HG03280 (cell line): ENCODE results near the gene MRPL34.
"Not testable (repeated sequence)": the region's sequence is repeated elsewhere in the genome, so short reads cannot be mapped to it uniquely, and the experiment has no call there.

Experiments
- ATAC-seq: cut with Tn5 transposase; IDR thresholded peaks from one replicate; pipeline ENCODE4 v1.9.1; 2021; ENCODE audit warnings: mild to moderate bottlenecking, moderate library complexity; ENCODE audit not compliant: unreplicated experiment

Gene MRPL34

DNA sequence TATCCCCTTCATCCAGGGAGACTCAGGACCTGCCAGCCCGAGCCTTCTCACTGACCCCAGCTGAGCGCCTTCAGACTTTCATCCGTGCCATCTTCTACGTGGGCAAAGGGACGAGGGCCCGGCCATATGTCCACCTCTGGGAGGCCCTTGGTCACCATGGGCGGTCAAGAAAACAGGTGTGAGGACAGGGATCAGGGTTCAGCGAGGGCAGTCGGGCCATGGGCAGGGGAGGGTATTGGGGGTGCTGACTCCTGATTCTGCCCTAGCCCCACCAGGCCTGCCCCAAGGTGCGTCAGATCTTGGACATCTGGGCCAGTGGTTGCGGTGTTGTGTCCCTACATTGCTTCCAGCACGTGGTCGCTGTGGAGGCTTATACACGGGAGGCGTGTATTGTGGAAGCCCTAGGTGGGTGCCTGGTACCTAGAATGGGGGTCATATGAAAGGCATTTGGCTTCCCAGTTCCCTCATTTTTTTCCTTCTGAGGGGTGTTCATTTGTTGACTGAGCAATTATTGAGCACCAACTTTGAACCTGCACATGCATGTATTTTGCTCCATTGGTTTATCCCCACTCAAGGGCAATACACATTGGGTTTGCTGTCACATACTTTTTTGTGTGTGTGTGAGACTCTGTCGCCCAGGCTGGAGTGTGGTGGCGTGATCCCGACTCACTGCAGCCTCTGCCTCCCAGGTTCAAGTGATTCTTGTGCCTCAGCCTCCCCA is 20.1 kb upstream of the MRPL34 start:
- ATAC-seq = no peak

DNA sequence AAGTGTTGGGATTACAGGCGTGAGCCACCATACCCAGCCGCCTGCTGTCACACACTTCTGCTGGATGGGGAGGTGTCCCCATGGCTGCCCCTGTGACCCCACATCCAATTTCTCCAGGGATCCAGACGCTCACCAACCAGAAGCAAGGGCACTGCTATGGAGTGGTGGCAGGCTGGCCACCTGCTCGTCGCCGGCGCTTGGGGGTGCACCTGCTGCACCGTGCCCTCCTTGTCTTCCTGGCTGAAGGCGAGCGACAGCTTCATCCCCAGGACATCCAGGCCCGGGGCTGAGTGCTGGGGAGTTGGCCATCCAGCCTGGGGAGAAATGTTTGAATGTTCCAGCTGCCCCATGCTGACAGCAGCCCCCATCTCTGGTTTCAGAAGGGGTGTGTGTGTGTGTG is 19.4 kb upstream of the MRPL34 start:
- ATAC-seq = no peak

DNA sequence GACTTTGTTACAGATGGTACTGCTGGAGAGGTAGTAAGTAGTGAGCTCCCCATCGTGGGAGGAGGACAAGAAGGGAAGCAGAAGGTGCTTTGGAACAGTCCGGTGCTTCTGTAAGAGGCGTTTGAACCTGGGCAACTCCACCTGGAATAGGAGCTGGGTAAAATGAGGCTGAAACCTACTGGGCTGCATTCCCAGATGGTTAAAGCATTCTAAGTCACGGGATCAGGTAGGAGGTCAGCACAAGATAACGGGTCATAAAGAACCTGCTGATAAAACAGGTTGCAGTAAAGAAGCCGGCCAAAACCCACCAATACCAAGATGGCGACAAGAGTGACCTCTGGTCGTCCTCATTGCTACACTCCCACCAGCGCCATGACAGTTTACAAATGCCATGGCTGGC is 18.9 kb upstream of the MRPL34 start:
- no peak for ATAC-seq

DNA sequence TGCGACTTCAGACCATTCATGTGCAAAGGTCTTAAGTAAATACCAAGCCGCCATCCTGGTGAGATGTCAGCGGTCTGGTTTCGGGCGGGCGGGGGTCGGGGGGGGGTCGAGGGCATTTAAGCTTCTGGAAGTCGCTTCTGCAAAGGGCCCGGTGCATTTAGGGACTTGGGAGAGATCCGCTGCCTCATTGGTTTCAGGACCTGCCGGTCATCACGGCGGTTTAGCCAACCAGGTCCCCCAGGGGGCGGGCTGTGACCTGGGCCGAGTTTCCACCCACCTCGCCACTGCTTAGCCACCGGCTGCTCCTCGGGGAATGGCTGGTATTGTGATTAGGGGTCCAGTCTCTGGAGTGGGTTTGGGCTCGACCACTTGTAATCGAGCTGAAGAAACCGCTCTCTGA is 16.2 kb upstream of the MRPL34 start:
- no peak for ATAC-seq

DNA sequence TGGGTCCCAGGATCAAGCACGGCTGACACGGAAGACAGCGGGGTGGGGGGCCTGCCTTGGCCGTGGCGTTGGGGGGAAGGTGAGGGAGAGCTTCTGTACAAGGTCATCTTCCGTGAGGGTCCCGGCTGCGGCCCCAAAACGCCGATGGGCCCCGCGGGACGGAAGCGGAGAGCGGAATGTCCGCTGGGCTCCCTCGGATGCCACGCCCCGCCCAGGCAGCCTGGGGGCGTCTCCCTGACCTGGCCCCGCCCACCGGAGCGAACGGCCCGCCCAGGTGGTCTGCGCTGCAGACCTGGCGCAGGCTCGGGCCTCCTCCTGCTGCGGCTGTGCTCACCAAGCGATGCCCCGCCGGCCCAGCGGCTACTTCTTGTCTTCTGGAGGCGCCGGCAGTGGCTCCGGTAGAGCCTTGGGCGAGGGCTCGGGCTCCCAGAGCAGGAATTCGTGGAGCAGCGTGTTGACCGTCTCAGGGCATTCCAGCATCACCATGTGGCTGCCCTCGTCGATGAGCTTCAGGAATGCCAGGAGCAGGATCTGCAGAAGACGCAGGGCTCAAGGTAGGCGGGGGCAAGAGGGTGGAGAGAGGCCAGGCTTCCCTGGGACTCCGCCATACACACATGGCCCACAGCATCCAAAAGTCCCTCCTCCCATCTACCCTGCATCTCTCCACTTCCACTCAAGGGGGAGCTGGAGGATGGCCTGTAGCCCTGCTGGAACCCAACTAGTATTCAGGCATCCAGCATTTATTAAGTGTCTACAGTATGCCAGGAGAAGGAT is 13.2 kb upstream of the MRPL34 start:
- peak; percentile 77 for ATAC-seq

DNA sequence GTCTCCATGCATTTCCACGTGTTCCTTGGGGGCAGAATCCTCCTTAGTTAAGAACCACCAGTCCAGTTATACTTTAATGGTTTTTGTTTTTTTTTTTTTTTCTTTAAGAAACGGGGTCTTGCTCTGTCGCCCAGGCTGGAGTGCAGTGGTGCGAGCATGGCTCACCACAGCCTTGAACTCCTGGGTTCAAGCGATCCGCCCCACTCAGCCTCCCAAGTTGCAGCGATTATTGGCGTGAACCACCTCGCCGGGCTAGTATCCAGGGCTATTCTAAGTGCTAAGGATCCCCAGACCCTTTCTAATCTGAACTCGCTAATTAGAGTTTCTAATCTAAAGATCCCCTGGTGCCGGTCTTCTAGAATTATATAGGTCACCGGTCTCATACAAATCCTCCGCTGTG is 12.1 kb upstream of the MRPL34 start:
- ATAC-seq = no peak

DNA sequence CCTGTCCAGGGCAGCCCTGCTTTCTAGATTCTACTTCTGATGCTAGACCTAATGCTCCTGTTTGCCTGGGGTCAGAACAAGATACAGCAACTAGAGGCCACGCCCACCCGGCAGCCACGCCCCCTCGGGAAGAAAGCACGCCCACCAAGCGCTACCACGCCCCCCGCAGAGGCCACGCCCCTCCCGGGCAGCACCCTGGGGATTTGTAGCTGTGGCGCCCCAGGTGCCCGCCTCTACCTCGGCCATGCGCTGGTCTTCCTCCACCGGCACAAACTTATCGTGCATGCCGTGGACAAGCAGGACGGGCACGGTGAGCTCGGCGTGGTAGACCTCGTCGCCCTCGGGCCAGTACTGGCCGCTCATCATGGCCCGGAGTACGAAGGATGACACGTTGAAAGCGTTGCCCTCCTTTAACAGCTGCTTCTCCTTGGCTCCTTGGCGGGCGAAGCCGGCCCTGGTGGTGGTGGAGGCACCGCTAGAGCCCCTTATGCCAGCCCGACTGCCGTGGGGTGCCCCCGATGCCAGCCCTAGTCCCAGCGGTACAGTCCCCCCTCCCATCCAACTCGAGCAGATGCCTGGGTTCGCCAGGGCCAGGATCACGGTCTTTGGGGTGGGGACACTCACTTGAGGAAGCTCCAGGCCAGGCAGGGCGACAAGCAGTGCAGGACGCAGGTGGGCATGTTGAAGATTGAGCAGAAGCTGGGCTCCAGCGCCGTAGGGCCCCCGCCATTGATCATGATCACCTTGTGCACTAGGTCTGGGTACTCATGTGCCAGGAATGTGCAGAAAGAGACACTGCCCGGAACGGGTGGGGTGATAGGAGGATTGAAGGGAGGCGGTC is 11.4 kb upstream of the MRPL34 start:
- ATAC-seq = no peak

DNA sequence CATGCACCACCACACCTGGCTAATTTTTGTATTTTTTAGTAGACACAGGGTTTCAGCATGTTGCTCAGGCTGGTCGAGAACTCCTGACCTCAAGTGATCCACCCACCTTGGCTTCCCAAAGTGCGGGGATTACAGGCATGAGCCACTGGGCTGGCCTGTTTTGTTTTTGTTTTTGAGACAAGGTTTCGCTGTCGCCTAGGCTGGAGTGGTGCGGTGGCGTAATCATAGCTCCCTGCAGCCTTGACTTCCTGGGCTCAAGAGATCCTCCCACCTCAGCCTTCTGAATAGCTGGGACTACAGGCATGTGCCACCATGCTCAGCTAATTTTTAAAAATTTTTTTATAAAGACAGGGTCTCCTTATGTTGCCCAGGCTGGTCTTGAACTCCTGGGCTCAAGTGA is 10.1 kb upstream of the MRPL34 start:
- not testable (repeated sequence) for ATAC-seq

DNA sequence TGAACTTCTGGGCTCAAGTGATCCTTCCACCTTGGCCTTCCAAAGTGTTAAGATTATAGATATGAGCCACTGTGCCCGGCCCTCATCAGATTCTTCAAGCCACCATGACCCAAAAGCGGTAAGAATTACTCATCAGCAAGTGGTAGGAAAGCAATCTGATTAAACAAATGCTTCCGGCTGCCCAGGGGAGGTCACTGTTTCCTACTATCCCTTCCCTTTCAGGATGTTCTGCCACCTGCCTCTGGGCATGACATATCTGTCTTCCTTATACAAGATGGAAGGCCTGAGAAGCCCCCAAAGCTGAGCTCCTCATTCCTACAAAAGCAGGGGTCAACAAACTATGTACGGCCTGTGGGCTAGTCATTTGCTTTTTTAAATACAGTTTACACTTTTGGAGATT is 9.4 kb upstream of the MRPL34 start:
- no peak for ATAC-seq

DNA sequence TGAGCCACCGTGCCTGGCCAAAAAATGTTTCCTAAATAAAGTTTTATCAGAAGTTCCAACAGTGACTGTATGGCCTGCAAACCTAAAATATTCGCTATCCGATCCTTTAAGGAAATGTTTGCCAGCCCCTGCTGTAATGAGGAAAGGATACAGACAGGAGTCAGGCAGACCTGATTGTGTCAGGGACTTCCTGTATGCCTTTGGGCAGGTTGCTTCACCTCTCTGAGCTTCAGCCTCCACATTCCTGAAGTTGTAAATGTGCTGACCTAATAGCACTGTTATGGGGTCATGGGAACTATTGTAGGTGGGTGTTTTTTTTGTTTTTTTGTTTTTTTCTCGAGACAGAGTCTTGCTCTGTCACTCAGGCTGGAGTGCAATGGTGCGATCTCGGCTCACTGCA is 8.7 kb upstream of the MRPL34 start:
- no peak for ATAC-seq

DNA sequence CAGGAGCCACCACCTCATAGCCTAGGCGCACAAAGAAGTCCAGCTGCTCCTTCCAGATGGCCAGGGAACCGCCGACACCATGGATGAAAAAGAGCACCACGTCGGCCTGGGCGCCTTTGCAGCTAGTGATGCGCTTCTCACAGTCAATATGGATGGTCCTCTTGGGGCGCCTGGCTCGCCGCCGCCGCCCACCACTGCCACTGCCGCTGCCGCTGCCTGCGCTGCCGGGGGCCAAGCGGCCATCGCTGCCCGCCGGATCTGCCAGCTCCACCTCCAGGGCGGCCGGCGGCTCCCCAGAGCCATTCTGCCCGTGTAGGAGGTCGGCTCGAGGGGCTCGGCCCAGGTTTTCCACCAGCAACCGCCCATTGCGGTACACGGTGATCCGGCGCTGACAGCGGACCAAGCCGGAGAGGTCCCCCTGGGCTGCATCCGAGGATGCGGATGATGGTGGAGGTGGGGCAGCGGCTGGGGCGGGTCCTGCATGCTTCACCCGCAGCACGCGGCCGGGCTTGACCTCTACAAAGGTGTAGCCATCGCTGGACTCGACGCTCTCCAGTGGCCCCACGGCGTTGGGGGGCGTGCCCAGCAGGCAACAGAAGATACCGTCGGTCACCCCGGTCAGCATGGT is 4.6 kb upstream of the MRPL34 start:
- no peak for ATAC-seq

DNA sequence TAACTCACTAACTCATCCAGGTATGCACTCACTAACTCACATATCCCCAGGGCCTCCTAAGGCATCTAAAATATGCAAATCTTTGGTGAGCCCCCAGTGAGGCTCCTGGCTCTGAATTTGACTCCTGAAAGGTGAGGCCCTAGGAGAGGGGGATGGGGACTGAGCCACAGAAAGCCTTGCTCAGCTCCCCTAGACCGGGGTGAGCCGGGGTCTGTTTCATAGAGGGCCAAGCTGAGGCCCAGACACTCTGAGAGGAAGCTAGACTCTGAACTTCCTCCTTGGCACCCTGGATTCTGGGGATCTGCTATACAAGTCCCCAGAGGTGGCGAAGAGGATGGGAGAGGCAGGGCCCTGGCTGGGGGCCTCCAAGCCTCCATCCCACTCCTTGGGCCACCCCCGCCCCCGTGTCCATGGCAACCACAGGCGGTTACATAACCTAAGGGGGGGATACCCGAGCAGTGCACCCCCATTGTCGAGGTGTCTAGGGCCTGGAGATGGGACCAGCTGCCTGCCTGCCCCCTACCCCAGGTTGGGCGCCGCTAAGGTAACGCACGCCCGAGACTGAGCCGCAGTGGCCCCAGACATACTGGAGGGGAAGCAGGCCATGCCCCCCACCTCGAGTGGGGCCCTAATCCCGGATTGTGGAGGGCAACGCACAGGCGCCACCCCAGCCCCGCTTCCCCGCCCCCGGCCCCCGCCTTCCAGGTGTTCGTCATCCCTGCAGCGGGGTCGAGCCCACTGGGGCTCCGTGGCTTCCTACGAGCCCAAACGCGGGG is 3.1 kb upstream of the MRPL34 start:
- ATAC-seq = no peak

DNA sequence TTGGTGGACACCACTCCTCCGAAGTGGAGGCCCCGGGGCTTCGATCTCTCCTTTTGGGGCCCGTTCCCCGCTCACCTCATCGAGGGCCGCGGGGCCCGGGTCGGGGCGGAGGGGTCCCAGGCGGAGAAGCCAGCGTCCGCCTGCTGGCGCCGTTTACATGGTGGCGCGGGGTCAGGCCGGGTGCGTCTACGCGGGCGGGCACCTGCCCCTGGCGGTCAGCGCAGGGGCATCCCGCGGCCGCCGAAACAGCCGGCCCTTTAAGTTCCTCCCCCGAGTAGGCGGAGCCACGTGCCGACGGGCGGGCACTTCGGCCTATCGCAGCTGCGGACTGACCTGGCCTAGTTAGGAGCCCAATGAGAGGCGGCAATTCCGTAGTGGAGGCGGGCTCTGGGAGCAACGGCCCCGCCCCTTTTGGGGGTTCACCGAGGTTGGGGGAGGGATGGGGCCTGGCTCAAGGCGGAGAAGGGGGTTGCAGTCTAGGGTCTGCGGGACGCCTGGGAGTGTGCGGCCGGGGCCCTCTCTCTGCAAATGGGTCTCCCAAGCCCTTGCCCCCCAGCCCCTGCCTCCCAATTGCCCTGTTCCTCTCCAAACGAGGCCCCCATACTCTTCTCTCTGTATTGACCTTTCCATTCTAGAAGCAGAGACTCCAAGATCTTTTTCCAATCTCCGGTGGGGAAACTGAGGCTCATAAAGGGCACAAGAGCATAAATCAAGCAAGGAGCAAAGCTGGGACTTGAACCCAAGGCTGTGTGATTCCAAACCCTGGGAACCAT is 2.3 kb upstream of the MRPL34 start, which contains the start of gene ABHD8:
ABHD8 (minus strand) TSS at position 259 of the 773 bp plus-strand sequence. CDS start 1,809 bp downstream, outside the sequence.
- ATAC-seq = peak; percentile 65

DNA sequence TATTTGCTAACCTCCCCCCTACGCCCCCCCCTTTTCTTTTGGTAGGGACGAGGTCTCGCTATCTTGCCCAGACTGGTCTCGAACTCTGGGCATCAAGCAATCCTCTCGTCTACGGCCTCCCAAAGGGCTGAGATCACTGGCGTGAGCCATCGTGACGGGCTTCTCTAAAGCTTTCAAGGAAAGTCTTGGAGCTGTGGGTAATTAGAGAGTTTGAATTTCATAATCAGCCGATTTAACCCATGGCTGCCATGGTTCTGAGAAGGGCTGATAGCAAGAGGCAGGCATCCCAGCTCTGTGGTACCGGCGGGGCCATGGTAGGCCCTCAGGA is 1.8 kb upstream of the MRPL34 start:
- no peak for ATAC-seq

DNA sequence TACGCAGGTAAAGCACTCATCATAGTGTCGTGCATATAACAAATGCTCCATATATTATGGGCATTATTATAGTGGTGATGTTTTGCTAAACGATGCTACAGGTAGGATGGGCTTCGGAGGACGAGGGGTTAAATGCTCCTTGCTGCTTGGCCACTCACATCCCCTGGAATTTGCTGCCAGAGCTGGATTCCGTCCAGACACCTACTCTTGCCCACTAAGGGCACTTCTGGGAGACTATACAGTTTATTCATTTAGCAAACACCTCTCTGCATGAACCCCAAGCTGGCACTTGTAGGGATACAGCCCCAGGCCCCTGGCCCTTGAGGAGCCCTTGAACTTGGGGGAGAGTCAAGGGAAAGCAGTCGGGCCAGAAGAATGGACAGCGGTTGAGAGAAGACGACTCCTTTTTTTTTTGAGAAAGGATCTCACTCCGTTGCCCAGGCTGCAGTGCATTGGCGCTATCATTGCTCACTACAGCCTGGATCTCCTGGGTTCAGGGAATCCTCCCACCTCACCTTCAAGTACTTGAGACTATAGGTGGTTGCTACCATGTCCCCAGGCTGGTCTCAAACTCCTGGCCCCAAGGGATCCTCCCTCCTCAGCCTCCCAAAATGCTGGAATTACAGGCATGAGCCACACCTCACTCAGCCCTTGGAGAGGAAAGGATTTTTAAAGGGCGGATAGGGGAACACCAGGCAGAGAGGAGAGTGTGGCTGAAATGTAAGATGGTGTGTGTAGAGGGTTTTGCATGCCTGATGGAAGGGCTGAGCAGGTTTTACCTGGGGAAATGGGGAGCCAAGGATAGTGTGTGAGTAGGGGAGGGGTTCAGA is 1.1 kb upstream of the MRPL34 start:
- no peak for ATAC-seq

DNA sequence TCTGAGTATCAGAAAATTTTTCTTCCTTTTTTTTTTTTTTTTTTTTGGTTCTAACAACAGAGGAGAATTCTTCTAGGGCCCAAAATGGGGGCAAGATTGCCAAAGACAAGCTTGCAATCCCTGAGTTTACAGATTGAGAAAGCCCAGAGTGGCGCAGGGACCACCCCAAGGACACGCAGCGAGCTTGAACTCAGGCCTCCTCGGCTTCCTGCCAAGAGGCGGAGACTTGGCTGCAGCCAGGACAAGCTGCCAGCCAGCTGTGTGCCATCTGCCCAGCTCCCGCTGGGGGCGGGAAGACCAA is 506 bp upstream of the MRPL34 start:
- no peak for ATAC-seq

DNA sequence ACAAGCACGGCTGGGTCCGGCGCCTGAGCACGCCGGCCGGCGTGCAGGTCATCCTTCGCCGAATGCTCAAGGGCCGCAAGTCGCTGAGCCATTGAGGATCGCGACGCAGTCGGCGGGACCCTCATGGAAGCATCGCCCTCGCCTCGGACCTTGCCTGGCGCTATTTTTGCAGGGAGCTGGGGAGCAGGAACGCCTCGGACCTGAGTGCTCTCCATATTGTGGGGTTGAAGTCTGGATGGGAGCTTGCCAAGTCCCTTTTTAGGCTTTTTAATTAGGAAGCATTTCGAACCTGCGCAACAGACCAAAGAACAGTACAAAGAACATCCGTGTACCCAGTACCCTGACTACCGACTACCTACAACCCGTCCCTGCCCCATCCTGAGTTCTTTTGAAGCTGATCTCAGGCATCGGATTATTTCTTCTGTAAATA is 628 bp downstream of the MRPL34 start:
- no peak for ATAC-seq

DNA sequence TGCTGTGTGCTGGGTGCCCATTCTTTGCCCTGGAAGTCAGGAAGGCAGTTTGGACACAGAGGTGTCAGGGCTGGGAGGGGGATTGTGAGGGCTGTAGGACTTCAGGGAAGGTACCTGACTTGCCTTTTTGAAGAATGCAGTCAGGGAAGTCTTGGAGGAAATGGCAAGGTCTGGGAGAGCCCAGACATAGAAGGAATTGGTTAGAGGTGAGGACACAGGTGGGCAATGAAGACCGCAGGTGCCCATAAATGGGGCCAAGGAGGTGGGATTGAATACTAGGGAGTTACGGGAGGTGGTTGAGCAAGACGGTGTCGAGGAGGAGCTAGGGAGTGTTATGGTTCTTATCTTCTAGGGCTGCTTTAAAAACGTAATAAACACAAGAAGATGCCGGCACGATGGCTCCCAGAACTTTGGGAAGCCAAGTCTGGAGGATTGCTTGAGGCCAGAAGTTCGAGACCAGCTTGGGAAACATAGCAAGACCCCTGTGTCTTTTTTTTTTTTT is 2.3 kb downstream of the MRPL34 start:
- no peak for ATAC-seq
